ENCODE results near the gene CASP9.
"Not testable (repeated sequence)": the region's sequence is repeated elsewhere in the genome, so short reads cannot be mapped to it uniquely, and the experiment has no call there.

The CASP9 gene

DNA sequence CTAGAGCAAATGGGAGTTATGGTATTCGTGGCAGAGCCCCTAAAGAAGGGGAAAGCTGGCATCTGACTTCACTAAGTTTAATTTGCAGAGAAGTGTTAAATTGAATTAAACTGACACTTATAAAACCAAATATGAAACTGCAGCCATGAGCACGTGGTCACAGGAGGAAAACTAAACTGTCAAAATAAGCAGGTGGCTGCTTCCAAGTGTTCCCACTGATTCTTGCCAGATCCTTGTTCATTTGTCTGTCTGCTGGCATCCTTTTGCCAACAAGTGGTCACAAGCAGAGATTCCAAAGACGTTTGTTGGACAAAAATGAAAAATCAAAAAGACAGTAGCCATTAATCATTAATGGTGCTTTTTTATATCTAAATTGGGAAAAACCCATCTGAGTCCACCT, 54.7 kb downstream of the CASP9 start:
- TF ChIP-seq, protein P1, sequence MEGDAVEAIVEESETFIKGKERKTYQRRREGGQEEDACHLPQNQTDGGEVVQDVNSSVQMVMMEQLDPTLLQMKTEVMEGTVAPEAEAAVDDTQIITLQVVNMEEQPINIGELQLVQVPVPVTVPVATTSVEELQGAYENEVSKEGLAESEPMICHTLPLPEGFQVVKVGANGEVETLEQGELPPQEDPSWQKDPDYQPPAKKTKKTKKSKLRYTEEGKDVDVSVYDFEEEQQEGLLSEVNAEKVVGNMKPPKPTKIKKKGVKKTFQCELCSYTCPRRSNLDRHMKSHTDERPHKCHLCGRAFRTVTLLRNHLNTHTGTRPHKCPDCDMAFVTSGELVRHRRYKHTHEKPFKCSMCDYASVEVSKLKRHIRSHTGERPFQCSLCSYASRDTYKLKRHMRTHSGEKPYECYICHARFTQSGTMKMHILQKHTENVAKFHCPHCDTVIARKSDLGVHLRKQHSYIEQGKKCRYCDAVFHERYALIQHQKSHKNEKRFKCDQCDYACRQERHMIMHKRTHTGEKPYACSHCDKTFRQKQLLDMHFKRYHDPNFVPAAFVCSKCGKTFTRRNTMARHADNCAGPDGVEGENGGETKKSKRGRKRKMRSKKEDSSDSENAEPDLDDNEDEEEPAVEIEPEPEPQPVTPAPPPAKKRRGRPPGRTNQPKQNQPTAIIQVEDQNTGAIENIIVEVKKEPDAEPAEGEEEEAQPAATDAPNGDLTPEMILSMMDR (IDR thresholded peaks at IDR 0.05) = no peak
- Histone ChIP-seq H3K27ac (no peak overlapping the region), H3K4me1 (ENCODE audit: control insufficient read depth in 1 of 2, insufficient read depth in 1 of 2, low read depth in 1 of 2, low read length in 1 of 2) (no peaks in the 10 kb centered on the region)

DNA sequence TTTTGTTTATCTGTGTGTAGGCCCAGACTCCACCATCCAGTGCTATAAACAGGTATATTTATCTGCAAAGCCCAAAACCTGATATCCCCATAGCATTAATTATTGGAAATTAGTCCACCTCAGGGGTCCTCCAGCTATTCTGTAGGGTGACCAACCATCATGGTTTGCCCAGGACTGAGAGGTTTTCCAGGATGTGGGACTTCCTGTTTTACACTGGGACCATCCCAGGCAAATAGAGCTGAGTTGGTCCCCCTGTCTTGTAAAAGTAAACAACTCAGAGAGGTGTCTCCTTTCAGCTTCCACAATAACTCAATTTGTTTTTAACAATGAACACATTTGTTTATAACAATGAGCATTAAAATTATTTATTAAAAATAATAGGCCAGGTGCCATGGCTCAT, 55.9 kb downstream of the CASP9 start:
- TF ChIP-seq, protein P1 (IDR thresholded peaks at IDR 0.05) = no peak
- Histone ChIP-seq H3K4me1 (ENCODE audit: control insufficient read depth in 1 of 2, insufficient read depth in 1 of 2, low read depth in 1 of 2, low read length in 1 of 2) (no peaks in the 10 kb centered on the region), H3K27ac (no peak overlapping the region), H3K4me3 (ENCODE audit: low read depth in 1 of 2, low read length in 1 of 2) (no peak overlapping the region), H3K36me3 (no peaks in the 10 kb centered on the region), H3K9me3 (no peaks in the 10 kb centered on the region), H3K27me3 (no peaks in the 10 kb centered on the region)

More for the DNA sequence above, 54.7 kb downstream of the CASP9 start:
- Histone ChIP-seq H3K27me3 (no peaks in the 10 kb centered on the region), H3K36me3 (no peaks in the 10 kb centered on the region), H3K4me3 (ENCODE audit: low read depth in 1 of 2, low read length in 1 of 2) (no peak overlapping the region), H3K9me3 (no peaks in the 10 kb centered on the region)

DNA sequence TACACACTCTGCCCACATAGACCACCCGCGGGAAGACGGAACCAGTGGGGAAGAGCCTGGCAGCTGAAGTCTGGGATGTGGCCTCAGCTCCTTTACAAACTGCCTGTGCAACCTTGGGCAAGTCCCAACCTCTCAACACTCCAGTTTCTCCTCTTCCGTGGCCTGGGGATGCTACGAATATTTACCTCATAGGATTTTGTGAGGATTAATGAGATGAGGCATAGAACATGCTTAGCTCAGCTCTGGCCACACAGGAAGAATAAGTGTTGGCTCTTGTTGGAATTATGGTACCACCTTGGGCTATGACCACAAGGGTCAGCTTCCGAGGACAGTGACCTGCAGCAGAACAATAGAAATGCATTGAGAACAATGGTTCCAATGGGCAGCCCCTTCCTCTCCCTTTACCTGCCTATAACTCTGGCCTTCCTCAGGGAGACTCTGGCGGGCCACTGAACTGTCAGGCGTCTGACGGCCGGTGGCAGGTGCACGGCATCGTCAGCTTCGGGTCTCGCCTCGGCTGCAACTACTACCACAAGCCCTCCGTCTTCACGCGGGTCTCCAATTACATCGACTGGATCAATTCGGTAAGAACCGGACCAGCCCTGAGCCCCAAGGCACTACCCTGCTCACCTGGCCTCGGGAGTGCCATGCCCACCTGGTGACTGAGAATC, 56.9 kb downstream of the CASP9 start:
- H3K36me3 ChIP-seq; H3K4me3 ChIP-seq (ENCODE audit: low read depth in 1 of 2, low read length in 1 of 2); H3K9me3 ChIP-seq; H3K27me3 ChIP-seq; H3K27ac ChIP-seq; H3K4me1 ChIP-seq (ENCODE audit: control insufficient read depth in 1 of 2, insufficient read depth in 1 of 2, low read depth in 1 of 2, low read length in 1 of 2): not testable (repeated sequence)

DNA sequence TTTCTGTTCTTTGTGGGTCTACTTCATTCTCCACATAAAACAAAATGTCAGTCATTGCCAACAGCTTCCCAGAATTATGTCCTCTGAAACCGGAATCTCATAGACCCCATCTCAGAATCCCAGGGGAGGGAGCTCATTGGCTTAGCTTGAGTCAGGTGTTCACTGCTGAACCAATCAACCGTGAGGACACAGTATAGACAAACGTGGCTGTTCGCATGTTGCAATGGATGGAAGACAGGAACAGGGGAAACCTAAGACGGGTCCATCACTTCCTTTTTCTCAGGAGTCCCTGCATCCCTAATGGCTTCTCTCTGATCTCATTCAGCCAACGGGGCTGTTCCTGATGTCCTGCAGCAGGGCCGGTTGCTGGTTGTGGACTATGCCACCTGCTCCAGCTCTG, 58.3 kb downstream of the CASP9 start:
- H3K36me3 ChIP-seq = no peaks in the 10 kb centered on the region
- TF ChIP-seq, protein P1 (IDR thresholded peaks at IDR 0.05) = no peak
- no peaks in the 10 kb centered on the region for H3K27me3 ChIP-seq
- H3K9me3 ChIP-seq = no peaks in the 10 kb centered on the region
- no peaks in the 10 kb centered on the region for H3K4me1 ChIP-seq (ENCODE audit: control insufficient read depth in 1 of 2, insufficient read depth in 1 of 2, low read depth in 1 of 2, low read length in 1 of 2)
- H3K27ac ChIP-seq = no peak overlapping the region
- no peak overlapping the region for H3K4me3 ChIP-seq (ENCODE audit: low read depth in 1 of 2, low read length in 1 of 2)

DNA sequence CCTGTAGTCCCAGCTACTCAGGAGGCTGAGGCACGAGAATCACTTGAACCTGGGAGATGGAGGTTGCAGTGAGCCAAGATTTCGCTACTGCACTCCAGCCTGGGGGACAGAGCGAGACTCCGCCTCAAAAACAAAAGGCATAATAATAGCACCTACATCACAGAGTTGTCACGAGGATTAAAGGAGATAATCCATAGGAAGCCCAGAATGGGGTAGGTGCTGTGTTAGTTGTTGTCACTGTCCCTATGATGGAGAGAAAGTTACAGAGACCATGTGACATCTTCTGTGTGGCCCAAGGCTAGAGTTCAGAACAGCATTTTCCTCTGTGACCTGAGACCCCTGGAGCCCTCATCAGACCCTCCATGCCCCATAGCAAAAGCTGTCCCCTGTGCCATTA, 60.1 kb downstream of the CASP9 start:
- H3K4me3 ChIP-seq (ENCODE audit: low read depth in 1 of 2, low read length in 1 of 2); H3K36me3 ChIP-seq; H3K9me3 ChIP-seq; H3K27ac ChIP-seq; H3K4me1 ChIP-seq (ENCODE audit: control insufficient read depth in 1 of 2, insufficient read depth in 1 of 2, low read depth in 1 of 2, low read length in 1 of 2); H3K27me3 ChIP-seq: not testable (repeated sequence)

DNA sequence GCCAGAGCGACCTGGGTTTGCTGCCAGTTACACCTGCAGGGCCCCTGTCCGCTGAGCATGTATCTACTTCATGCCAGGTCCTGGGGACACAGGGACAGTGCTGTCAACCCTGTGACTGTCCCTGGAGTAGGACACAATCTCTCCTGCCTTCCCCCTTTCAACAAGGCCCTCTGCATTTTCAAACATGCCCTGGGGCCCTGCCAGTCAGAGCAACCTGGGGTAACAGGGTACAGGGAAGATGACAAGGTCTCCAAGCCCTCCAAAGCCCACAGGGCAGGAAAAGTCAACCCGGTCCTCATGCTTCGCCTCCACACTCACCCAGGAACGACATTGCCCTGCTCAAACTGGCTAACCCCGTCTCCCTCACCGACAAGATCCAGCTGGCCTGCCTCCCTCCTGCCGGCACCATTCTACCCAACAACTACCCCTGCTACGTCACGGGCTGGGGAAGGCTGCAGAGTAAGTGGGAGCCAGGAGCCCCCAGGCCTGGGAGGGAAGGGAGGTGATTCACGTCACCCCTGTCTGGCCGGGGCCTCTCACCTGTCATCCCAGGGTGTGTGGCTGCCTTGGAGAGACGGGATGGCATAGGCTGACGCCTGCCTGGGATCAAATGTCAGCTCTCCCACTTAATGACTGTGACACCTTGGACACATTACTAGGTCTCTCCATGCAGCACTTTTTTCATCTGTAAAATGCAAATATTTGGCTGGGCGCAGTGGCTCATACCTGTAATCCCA, 60.8 kb downstream of the CASP9 start:
- H3K4me1 ChIP-seq (ENCODE audit: control insufficient read depth in 1 of 2, insufficient read depth in 1 of 2, low read depth in 1 of 2, low read length in 1 of 2); H3K27ac ChIP-seq; H3K9me3 ChIP-seq; H3K36me3 ChIP-seq; H3K27me3 ChIP-seq; H3K4me3 ChIP-seq (ENCODE audit: low read depth in 1 of 2, low read length in 1 of 2): not testable (repeated sequence)

DNA sequence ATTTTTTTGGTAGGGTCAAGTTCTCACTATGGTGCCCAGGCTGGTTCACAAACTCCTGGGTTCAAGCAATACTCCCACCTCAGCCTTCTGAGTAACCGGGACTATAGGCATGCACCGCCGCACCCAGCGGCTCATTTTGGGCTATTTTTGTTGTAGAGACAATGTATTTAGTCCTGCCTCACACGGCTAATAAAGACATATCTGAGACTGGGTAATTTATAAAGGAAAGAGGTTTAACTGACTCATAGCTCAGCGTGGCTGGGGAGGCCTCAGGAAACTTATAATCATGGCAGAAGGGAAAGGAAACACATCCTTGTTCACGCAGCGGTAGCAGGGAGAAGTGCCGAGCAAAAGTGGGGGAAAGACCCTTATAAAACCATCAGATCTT, 63.3 kb downstream of the CASP9 start:
- TF ChIP-seq, protein P1 (IDR thresholded peaks at IDR 0.05) = no peak
- Histone ChIP-seq H3K27me3 (no peaks in the 10 kb centered on the region), H3K36me3 (no peaks in the 10 kb centered on the region), H3K4me3 (ENCODE audit: low read depth in 1 of 2, low read length in 1 of 2) (no peak overlapping the region), H3K27ac (no peak overlapping the region), H3K9me3 (no peaks in the 10 kb centered on the region), H3K4me1 (ENCODE audit: control insufficient read depth in 1 of 2, insufficient read depth in 1 of 2, low read depth in 1 of 2, low read length in 1 of 2) (peaks cover under 1 to 2% of the 10 kb centered on the region in 2 experiments)
